HG02678 (cell line): ENCODE measurements around the gene HNF1B.

Experiments used
- ATAC-seq: cut with Tn5 transposase; IDR thresholded peaks from one replicate; pipeline ENCODE4 v1.9.1; 2021; ENCODE audit warnings: mild to moderate bottlenecking, moderate library complexity; ENCODE audit not compliant: unreplicated experiment

Gene HNF1B

DNA sequence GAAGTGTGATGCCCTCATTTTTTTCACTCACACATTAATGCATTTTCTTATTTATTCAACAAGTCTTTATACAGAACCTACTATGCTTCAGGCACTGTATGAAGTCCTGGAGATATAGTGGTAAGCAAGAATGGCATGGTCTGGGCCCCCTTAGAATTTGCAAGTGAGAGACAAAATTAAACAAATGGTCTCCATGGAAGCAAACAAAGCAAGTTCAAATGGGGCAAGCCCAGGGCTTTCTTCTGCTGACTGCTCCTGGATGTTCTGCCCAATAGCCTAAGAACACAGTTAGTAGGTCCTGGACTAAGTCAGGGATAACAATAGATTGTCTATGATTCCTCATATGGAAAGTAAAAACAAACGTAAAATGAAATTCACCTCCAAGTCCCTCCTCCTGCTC lies 70.3 kb downstream of the HNF1B start:
- ATAC-seq: no peak

DNA sequence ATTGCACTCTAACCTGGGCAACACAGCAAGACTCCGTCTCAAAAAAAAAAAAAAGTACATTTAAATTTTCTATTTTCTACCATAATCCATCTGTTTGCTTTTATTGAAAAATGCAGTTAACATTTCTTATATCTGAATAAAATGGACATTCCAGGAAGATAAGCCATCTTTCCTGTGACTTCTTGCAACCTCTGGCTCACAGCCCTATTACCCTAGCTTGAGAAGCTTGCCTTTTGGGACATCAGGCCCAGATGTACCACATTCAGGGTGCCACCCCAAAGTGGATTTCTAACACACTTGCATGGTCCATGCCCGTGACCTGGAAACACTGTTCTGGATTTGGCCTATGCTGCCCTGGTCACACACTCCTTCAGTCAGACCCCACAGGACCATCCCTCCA lies 71.5 kb downstream of the HNF1B start:
- ATAC-seq: no peak

DNA sequence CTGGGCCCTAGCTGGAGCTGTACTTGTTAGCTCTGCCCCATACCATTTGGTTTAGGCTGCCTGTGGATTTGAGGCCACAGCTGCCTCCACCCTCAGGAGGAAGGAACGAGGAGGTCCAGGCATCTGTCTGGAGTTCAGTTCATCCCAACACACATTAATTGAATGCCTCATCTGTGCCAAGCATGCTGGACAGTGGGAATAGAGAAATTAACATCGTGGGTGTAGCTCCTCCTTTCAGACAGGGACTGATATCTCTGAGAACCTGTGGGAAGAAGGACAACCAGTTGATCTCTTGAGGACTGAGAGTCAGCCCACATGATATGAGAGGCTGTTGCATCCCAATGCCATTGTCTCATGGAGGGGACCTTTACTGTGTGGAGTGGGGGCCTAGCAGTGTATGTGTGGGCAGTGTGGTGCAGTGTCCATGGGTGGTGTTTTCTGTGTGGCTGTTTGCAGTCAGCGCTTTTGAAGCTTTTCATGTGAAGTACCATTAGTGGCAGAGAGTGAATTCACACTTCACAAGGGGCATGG lies 72.2 kb downstream of the HNF1B start:
- ATAC-seq: no peak

DNA sequence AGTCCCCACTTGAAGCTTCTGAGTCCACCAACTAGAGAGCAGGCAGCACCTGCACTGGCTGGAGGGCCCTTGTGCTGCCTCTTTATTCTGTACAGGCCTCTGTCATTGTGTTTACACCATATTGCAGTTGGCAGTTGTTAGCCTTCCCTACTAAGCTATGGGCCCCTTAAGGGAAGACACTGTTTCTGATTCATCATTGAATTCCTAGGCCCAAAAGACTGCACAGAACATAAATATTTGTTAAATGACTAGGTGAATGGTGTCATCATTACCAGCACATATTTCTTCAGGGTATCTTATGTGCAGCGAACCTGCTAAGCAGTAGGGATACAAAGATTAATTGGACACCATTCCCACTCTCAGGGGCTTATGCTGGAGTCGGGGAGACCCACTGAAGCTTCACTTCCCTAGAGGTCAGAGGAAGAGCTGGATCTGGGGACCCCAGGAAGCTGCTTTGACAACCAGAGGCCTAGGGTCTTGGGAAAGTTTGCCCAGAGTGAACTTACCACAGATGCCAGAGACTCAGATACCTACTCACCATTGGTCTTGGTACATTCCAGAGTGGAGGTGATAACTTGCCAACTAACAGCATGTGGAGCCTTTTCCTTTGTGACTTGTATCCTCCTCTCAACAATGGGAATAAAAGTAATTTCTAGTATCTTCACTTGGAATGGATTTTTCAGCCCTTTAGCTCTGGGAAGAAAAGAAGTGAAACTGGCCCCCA lies 72.9 kb downstream of the HNF1B start:
- ATAC-seq: no peak

DNA sequence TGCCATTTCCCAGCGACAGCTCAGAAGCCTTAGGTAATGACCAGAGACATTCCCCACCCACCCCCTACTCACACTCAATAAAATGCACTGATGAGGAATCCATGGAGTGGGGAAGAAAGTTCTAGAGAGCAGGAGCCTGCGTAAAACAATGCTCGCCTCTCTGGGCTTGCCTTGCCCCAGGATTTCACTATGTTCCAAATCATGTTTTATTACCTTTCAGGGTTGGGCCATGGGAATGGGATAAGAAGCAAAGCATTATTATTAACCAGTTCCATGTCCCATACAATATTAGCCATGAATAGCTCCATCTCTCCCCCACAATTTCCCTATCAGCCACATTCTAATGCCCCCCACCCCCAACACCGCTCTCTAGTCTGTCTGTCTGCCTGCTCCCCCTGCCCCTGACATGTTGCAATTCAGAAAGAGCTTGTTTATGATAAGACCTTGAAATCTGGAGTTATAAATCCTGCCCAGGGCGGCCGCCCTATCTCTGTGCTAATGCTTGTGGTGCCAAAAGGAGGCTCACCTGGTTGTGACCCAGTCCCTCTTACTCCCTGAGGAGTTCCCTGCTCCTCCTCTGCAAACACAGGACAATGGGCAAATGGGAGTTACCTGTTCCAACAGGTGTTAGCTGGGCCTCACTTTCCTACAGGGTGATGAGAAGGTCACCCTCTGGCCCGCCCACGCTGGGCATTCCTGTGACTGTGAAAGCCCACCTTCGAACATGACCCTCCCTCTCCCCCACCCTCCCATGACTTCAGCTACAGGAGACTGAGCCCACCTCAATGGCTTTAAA lies 73.6 kb downstream of the HNF1B start:
- no peak for ATAC-seq

DNA sequence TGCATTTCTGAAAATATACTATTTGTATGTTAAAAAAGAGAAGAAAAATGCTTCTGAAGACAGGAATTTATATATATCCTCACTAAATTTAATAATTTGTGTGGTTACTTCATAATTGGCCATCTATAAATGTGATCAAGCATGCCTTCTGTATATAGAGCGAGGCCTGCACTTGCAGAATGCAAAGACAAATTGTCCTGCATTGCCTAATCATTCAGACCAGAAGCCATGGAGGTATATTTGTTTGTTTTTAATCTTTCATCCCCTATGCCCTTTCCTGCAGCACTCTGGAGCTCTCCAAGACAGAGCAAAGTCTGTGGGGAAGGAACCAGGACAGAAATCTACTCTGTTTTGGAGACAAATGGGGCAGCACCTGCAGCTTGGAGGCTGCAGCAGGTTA lies 77.8 kb downstream of the HNF1B start:
- no peak for ATAC-seq

DNA sequence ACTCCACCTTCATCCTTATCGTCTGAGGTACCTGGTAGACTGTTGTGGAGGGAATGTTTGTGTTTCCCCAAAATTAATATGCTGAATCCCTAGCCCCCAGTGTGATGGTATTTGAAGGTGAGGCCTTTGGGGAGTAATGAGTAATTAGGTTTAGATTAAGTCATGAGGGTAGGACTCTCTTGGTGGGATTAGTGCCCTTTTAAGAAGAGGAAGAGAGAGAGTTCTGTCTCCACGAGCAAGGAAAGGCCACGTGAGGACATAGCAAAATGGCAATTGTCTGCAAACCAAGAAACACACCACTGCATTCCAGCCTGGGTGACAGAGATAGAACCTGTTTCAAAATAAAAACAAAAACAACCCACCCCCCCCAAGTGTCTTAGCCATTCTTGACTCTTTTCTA lies 80.6 kb downstream of the HNF1B start:
- no peak for ATAC-seq

DNA sequence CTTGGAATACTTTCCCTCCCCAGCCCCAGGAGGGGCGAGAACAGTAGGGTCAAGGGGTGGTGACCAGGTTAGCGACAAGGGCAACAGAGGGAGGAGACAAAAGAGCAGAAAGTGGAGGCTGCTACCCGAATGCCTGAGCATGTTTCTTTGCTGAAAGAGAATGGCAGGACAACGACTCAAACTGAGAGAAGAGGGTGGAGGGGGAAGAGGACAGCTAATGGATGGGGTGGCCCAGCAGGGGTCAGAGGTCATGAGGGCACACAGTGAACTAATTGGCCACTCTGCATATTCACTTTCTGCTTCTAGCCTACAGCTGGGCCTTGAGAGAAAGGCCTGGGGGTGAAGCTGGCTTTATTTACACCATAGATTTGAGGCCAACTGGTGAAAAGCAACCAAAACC lies 82.5 kb downstream of the HNF1B start:
- ATAC-seq: no peak

DNA sequence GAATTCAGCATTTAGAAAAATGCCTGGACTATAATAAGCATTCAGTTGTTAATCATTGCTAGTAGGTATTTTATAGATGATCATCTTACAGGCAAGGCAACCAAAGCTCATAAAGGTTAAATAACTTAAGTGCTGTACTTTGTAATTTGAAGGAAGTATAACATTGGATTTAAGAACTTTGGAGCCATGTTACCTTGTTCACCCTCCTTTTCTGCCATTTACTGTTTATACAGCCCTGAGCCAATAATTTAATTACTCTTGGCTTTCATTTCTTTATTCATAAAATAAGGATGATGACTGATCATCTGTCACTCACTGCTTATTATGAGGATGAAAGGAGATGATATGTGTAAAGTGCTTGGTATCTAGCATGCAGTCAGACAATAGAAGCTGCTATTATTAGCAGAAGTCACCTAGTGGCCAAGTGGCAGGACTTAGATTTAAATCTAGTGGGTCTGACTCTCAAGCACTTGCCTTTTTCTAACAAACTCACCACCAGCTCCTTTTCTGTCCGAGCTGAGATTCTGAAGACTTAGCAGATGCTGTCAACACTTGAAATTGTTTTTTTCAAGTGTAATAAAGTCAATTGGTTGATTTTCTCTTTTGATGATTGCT lies 83.4 kb downstream of the HNF1B start:
- ATAC-seq: no peak

DNA sequence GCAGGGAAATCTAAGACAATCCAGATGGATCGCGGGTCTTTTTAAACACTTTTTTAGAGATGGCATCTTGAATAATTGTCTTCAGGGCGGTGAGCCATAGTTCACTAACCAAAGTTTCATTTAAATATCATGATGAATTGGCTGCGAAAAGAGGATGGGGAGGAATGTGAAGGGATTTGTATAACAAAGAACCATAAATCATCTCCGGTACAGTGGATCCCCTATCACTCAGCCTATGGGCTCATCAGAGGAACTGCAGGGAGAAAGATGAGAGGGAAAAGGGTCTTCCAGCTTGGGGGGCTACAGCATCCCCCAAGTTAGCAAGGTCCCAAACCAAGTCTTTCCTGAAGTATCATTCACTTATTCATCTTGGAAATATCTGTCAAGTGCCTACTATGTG lies 84.9 kb downstream of the HNF1B start:
- no peak for ATAC-seq

DNA sequence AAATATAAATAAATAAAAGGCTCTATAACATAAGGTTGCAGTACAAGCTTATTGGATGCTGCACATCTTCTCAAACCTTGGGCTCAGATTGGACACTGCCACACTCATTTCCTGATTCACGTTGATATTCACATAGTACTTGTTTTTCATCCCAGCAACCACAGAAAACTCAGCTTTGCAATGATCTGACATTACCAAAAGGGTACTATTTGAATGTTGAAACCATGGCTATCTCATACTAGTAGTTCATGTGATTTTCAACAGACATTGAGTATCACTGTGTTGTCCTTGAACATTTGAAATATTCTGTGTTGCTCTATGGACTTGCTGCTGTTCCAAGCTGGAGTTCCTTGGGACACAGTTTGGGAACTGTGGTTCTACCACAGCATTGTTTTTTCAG lies 87.7 kb downstream of the HNF1B start:
- no peak for ATAC-seq

DNA sequence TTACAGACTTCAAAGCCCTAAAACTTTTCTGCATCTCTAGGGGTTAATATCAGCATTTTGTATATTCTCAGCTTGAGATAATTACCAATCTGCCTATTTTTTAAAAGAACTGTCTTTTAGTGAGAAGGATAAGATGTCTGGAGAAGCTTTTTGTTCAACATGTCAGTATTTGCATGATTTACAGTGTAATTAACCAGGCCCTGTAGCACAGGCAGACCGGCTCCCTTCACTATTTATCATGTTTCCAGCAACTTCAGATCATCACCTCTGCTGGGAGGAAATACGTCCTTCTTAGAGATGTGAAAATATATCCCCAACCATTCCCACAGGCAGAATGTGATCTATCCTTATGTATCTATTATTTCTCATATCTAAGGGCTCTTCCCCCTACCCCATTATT lies 93.0 kb downstream of the HNF1B start:
- ATAC-seq: no peak

DNA sequence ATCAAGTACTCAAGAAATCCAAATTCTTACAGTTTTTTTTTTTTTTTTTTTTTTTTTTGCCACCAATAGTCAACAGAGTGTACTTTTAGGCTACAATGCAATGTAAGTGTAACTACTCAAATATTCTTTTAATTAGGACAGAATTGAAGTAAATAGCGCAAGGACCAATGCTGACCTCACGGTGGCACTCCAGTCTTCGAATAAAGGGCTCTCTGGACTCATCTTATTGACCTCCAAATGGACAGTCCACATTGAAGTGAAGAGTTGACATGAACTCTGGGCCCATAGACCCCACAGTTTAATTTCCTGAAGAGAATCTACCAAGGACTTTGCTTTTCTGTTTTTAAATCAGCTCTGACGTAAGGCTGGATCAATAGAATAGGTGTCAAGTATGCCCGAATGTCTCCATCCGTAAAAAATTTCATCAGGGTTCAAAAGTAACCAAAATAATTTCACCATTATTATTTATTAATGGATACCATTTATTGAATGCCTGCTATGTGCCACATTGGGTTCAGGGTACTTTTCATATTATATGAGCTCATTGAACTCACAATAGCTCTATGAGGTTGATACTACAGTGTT lies 94.3 kb downstream of the HNF1B start:
- no peak for ATAC-seq

DNA sequence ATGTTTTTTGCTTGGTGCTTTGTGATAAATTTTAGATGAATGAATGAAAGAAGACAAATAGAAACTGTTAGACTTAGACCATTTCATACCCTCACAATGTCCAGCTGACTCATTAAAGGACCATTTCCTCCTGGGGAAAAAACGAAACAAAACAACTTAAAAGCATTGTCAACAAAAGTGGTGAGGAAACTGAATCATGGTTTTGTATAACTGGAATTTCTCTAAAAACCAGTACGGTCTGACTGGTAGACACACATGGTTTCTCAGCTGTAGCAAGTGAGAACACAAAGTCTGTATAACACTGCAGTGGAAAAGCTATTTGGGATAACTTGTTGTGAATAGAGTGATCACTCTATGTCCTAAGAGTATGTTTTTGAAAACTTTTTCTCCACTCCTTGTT lies 96.3 kb downstream of the HNF1B start:
- no peak for ATAC-seq

DNA sequence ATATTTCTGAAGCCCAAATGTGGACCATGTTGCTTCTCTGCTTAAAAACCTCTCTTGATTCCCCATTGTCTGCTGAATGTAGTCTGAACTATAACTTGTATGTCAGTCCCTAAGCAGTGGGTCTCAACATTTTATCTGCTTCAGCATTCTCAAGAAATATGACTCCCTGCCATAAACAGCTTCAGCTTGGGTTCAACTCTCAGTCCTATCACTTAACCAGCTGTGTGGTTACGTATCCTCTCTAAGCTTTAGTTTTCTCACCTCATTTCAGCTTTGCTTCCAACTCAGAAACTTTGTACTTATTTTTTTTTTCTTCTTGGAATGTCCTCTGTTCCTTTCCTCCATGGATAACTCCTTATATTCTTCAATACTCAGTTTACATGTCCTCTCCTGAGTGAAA lies 97.0 kb downstream of the HNF1B start:
- no peak for ATAC-seq

DNA sequence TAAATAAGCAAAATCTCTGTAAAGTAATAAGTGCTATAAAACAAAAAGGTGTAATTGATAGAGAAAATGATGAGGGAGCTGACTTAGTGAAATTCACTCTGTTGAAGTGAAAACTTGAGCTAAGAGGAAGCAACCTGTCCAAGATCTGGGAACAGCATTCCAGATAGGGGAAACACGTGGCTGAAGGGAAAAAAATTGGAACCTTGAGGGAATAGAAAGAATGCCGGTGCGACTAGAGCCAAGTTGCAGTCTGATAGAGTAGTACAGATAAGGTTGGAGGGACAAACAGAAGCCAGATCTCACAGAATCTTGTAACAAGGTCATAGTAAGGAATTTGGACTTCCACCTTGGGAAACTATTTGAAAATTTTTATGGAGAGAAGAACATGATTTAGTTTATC lies 101.0 kb downstream of the HNF1B start:
- ATAC-seq: no peak

DNA sequence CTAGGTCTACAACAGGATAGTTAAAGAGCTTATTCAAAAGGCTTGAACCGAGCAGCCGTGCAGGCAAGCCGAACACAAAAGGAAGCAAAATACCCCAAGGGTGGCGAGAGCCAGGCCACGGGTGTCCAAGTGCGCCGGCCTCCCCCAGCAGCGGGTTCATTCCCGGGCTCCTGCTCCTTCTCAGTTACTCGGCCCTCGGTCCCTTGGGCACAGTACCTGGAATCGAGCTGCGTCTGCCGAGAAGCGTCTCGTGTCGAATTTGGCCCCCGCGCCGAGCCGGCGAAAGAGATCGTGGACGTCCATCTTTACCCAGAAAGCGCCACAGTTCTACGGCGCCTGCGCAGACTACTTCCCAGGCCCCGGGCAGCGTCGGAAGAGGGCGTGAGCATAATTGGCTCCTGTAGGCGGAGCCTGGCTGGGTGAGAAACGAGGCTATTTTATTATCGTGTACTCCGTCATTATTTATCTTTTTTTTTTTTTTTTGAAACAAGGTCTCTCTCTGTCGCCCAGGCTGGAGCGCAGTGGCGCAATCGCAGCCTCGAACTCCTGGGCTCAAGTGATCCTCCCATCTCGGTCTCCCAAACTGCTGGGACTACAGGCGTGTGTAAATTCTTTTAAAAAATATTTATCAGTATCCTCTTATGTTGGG lies 101.6 kb downstream of the HNF1B start, which contains the start of gene DDX52:
Gene DDX52 (minus strand): TSS at position 329 of the 649 bp plus-strand sequence. CDS start 26 bp downstream, at position 303.
- ATAC-seq: peak; percentile 92

DNA sequence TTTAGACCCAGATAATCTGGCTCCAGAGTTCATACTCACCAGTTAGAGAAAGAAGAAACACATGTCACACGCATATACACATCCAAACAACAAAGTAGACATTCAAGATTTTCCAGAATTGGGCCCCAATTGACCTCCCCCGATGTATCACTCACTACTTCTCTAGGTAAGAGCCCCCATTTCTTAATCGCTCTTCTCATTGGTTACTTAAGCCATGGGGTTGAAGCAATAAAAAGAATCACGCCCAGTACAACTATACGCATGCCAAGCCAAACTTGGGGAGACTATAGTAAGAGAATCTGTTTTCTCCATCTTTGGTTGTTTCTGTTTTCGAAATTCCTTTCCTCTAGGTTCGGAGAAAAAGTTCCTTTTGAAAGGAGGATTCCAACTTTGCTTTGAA lies 102.2 kb downstream of the HNF1B start:
- no peak for ATAC-seq

DNA sequence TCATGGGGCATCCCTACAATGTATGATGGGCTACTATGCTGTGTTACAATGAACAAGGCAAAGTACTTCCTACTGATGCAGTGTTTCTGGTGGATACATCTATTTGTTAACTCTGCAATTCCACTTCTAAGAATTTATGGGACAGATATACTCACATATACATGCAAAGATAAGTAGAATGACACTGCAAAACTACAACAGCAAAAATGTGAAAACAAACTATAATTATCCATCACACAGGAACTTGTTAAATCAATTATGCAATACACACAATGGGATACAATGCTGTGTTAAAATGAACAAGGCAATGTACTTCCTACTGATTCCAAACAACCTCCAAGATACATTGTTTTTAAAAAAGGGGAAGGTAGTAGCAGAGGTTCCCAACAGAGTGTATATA lies 104.8 kb downstream of the HNF1B start:
- ATAC-seq: no peak

DNA sequence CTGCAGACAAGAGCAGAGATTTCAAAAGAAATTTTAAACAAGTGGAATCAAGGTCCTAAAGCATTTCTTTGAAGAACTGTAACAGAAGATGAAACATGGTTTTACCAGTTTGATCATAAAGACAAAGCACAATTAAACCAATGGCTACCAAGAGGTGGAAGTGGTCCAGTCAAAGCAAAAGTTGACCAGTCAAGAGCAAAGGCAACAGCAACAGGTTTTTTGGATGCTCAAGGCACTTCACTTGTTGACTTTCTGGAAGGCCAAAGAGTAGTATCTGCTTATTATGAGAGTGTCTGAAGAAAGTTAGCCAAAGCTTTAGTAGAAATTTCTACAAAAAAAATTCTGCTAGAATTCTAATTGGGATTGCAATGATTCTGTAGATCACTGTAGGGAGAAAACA lies 106.9 kb downstream of the HNF1B start:
- ATAC-seq: no peak
